NB4 (cell line): ENCODE data around the gene IVNS1ABP.

Experiments used
- DNase-seq: peaks from one replicate; pipeline ENCODE4 v3.0.0; 2010; ENCODE audit warnings: low read depth
- H3K4me3 ChIP-seq: one replicate; pipeline ENCODE4 v1.5.1; 2011; ENCODE audit warnings: mild to moderate bottlenecking, low read depth, low read length, moderate library complexity
- CTCF ChIP-seq: IDR thresholded peaks from one replicate; pipeline ENCODE4 v1.5.1; 2012; ENCODE audit warnings: low read depth, low read length
- MAX ChIP-seq: IDR thresholded peaks from 2 replicates; pipeline ENCODE4 v1.6.1; 2011; ENCODE audit warnings: low read depth, low read length
- MYC ChIP-seq: IDR thresholded peaks from 2 replicates; pipeline ENCODE4 v1.6.1; 2011; ENCODE audit warnings: low read depth, low read length
- POLR2A ChIP-seq: IDR thresholded peaks from 2 replicates; pipeline ENCODE4 v1.6.1; 2011; ENCODE audit warnings: mild to moderate bottlenecking; ENCODE audit not compliant: insufficient read length; ENCODE audit errors: extremely low read depth

The IVNS1ABP gene

GRCh38 chr1:185309566-185309965, 7.5 kb downstream of the IVNS1ABP start:
- DNase-seq = no peak
- TF ChIP-seq CTCF (no peak), MAX (no peak), POLR2A (no peak), MYC (no peak)
- H3K4me3 ChIP-seq = no peak overlapping the region

- DNase-seq = no peak
- H3K4me3 ChIP-seq = no peak overlapping the region
- no peak for TF ChIP-seq POLR2A
- no peak for TF ChIP-seq MYC
- TF ChIP-seq MAX = no peak
- TF ChIP-seq CTCF = no peak
Observed at GRCh38 chr1:185308126-185308525, 8.9 kb downstream of the IVNS1ABP start.

GRCh38 chr1:185305419-185305818, 11.6 kb downstream of the IVNS1ABP start:
- no peak for DNase-seq
- TF ChIP-seq CTCF (no peak), MYC (no peak), MAX (no peak), POLR2A (no peak)
- H3K4me3 ChIP-seq = no peak overlapping the region

- no peak for TF ChIP-seq POLR2A
- no peak for TF ChIP-seq MYC
- no peak for TF ChIP-seq CTCF
- no peak for TF ChIP-seq MAX
- no peak for DNase-seq
- H3K4me3 ChIP-seq = no peak overlapping the region
Observed at GRCh38 chr1:185300152-185300551, 16.9 kb downstream of the IVNS1ABP start.

- H3K4me3 ChIP-seq = no peak overlapping the region
- DNase-seq = no peak
- TF ChIP-seq MYC = no peak
- TF ChIP-seq POLR2A = no peak
- TF ChIP-seq MAX = no peak
- no peak for TF ChIP-seq CTCF
Observed at GRCh38 chr1:185297982-185298381, 19.1 kb downstream of the IVNS1ABP start.

- no peak overlapping the region for H3K4me3 ChIP-seq
- TF ChIP-seq CTCF (no peak), POLR2A (no peak), MAX (no peak), MYC (no peak)
- DNase-seq = no peak
Observed at GRCh38 chr1:185295091-185295490, 22.0 kb downstream of the IVNS1ABP start.
